ENCODE results near the gene GPR42. TPM values are rescaled to one million over a fixed set of nuclear protein-coding genes. Genes with fewer than 3 reads are reported as not detected.

Gene GPR42
- total RNA-seq, 6 experiments from 2014 or later: not detected

DNA sequence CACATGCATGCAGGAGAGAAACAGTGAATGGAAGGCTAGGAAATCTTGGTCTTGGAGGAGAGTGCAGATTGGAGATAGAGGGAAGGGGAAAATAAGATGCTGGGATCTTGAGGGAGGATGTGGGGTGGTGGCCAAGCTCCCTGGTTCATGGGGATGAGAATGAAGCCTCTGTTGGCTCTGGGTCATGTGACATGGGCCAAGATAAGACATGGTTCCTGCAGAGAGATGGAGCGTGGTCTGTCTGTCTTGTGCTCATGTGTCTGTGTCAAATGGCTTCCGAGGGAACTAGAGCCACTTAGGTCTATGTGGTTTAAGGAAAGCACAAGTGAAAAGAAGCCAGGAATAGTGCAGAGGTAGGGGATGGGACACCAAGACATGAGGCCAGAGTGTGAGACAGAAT, 46.4 kb downstream of the GPR42 start:
- no peak for DNase-seq
- no peak overlapping the region for H3K27ac Mint-ChIP-seq
- no peaks in the 10 kb centered on the region for H3K9me3 Mint-ChIP-seq
- peaks cover 45% of the 10 kb centered on the region for H3K27me3 Mint-ChIP-seq (ENCODE audit: insufficient read depth)
- no peaks in the 10 kb centered on the region for H3K36me3 Mint-ChIP-seq (ENCODE audit: low read depth)
- TF ChIP-seq, protein P1, sequence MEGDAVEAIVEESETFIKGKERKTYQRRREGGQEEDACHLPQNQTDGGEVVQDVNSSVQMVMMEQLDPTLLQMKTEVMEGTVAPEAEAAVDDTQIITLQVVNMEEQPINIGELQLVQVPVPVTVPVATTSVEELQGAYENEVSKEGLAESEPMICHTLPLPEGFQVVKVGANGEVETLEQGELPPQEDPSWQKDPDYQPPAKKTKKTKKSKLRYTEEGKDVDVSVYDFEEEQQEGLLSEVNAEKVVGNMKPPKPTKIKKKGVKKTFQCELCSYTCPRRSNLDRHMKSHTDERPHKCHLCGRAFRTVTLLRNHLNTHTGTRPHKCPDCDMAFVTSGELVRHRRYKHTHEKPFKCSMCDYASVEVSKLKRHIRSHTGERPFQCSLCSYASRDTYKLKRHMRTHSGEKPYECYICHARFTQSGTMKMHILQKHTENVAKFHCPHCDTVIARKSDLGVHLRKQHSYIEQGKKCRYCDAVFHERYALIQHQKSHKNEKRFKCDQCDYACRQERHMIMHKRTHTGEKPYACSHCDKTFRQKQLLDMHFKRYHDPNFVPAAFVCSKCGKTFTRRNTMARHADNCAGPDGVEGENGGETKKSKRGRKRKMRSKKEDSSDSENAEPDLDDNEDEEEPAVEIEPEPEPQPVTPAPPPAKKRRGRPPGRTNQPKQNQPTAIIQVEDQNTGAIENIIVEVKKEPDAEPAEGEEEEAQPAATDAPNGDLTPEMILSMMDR (IDR thresholded peaks at IDR 0.05): no peak
- H3K4me1 Mint-ChIP-seq (ENCODE audit: low read depth): no peaks in the 10 kb centered on the region
- no peak overlapping the region for H3K4me3 Mint-ChIP-seq

DNA sequence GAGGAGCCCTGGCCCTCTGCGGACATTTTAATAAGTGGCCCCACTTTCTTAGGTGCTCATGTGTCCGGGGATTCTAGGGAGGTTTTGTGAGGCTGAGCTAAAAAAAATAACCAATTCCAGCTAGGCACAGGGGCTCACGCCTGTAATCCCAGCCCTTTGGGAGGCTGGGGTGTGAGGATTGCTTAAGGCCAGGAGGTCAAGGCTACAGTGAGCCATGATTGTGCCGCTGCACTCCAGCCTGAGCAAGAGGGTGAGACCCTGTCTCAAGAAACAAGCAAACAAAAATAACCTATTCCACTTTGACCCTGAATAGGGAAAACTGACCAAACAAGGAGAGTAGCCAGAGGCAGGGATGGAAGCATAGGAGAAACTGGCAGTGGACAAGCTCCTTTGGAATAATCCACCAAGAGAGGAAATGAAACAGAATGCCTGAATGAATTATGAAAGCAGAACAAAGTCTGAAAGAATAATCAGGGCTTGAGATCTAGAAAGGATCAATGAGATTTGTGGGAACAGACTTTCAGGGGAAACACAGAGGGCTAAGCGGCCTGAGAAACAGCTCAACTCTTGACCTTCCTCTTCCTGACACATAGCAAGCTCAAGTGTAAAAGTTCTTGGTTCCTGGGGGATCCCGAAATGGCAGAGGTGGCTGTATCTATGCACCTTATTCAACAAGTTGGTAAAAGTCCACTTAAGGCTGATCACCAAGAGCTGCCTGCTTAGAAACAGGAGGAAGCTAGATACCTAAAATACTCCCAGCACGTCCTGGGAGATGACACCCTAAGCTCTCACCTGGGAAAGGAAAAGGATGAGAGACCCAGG, 47.1 kb downstream of the GPR42 start:
- DNase-seq: no peak
- TF ChIP-seq, protein P1 (IDR thresholded peaks at IDR 0.05): no peak
- Mint-ChIP-seq H3K36me3 (ENCODE audit: low read depth) (no peaks in the 10 kb centered on the region), H3K4me3 (no peak overlapping the region), H3K27me3 (ENCODE audit: insufficient read depth) (peaks cover 45% of the 10 kb centered on the region), H3K27ac (no peak overlapping the region), H3K9me3 (no peaks in the 10 kb centered on the region), H3K4me1 (ENCODE audit: low read depth) (no peaks in the 10 kb centered on the region)

DNA sequence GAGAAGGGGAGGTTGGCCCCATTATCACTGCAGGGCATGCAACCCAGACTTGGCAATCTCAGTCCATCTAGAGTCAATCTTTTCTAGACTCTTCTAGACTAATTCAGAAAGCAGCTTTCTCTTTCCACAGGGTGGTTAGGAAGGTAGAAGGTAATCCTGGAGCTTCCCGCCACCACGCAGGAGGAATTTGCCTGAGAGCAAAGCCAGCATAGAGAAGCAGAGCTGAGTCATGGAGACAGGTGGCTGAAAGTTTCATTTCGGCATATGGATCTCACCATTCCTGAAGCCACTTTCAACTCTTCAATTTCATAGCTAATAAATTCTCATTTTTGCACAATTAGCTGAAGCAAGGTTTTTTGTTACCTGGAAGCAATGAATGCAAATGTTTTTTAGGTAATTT, 48.2 kb downstream of the GPR42 start:
- Mint-ChIP-seq H3K4me3 (no peak overlapping the region), H3K9me3 (no peaks in the 10 kb centered on the region), H3K27ac (no peak overlapping the region), H3K27me3 (ENCODE audit: insufficient read depth) (peaks cover 37% of the 10 kb centered on the region), H3K4me1 (ENCODE audit: low read depth) (no peaks in the 10 kb centered on the region), H3K36me3 (ENCODE audit: low read depth) (no peaks in the 10 kb centered on the region)
- no peak for DNase-seq
- TF ChIP-seq, protein P1 (IDR thresholded peaks at IDR 0.05): no peak

DNA sequence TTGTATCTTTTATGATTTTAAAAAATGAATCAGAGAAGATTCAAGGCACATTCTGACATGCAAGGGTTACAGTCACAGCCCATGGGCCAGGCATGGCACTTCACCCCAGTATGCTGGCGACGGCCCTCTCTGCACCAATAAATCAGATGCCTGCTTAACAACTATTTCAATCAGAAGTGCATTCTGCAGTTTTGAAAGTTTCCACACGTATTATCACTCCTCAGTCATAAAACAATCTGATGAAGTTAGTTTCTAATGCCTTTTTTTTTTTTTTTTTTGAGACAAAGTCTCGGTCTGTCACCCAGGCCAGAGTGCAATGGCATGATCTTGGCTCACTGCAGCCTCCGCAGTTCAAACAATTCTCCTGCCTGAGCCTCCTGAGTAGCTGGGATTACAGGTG, 48.9 kb downstream of the GPR42 start:
- Mint-ChIP-seq H3K4me1 (ENCODE audit: low read depth) (no peaks in the 10 kb centered on the region), H3K27ac (no peak overlapping the region), H3K4me3 (no peak overlapping the region), H3K9me3 (no peaks in the 10 kb centered on the region), H3K36me3 (ENCODE audit: low read depth) (no peaks in the 10 kb centered on the region), H3K27me3 (ENCODE audit: insufficient read depth) (peaks cover 35% of the 10 kb centered on the region)
- TF ChIP-seq, protein P1 (IDR thresholded peaks at IDR 0.05): no peak
- DNase-seq: no peak

DNA sequence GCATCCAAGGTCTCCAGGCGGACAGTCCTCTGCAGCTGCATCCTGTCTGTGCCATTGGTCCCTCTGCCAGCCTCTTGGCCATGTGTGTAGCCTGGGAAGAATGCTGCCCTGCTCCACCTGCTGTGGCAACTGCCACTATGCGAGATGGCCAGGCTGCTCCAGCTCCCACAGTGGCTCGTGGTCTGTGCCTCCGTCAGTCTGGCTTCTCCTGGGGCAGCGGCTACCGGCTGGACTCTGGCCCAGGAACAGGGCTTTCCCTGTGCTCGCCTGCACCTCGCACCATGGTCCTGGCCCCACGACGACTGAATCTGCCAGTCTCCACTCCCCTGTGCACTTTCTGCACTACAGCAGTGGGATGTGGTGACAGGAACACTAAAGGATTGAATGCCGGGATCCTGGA, 50.5 kb downstream of the GPR42 start:
- H3K27me3 Mint-ChIP-seq (ENCODE audit: insufficient read depth): peaks cover 30% of the 10 kb centered on the region
- no peaks in the 10 kb centered on the region for H3K4me1 Mint-ChIP-seq (ENCODE audit: low read depth)
- no peaks in the 10 kb centered on the region for H3K9me3 Mint-ChIP-seq
- no peak for DNase-seq
- no peaks in the 10 kb centered on the region for H3K36me3 Mint-ChIP-seq (ENCODE audit: low read depth)
- no peak overlapping the region for H3K4me3 Mint-ChIP-seq
- TF ChIP-seq, protein P1 (IDR thresholded peaks at IDR 0.05): no peak
- no peak overlapping the region for H3K27ac Mint-ChIP-seq

Small RNA genes lying within 50 kb of the gene (microRNA-seq; reads per million reads assigned to microRNA genes)
- gene MIR5196: not detected

Other genes starting within 250 kb of the GPR42 start
- gene LGI4, start 236.0 kb upstream of the GPR42 start, total RNA-seq (2021; fragmentation: NEBNext Ultra II Directional; extraction: Animal tissue kit (Norgen Biotek cat#: 25700)): under 1 TPM in 5 of 6 experiments, not detected in 1; 0.08 to 0.17 (median 0.10) TPM
- 1 to 10 TPM in 4 of 6 experiments, under 1 TPM in 1, not detected in 1; 0.92 to 2.7 (median 2.1) TPM for gene FXYD1, start 232.2 kb upstream of the GPR42 start, total RNA-seq (2021; fragmentation: NEBNext Ultra II Directional; extraction: Animal tissue kit (Norgen Biotek cat#: 25700))
- gene FXYD7, start 227.8 kb upstream of the GPR42 start, total RNA-seq (2021; fragmentation: NEBNext Ultra II Directional; extraction: Animal tissue kit (Norgen Biotek cat#: 25700)): under 1 TPM in 3 of 6 experiments, not detected in 3; 0.32 to 0.87 (median 0.68) TPM
- 100 to 1,000 TPM; 317 to 417 (median 353) TPM for gene FXYD5, start 216.3 kb upstream of the GPR42 start, total RNA-seq (2021; fragmentation: NEBNext Ultra II Directional; extraction: Animal tissue kit (Norgen Biotek cat#: 25700))
- gene FAM187B, start 142.3 kb upstream of the GPR42 start, total RNA-seq (2021; fragmentation: NEBNext Ultra II Directional; extraction: Animal tissue kit (Norgen Biotek cat#: 25700)): not detected
- 1 to 10 TPM; 1.7 to 3.3 (median 2.3) TPM for gene LSR, start 122.1 kb upstream of the GPR42 start, total RNA-seq (2021; fragmentation: NEBNext Ultra II Directional; extraction: Animal tissue kit (Norgen Biotek cat#: 25700))
- gene USF2, start 102.1 kb upstream of the GPR42 start, total RNA-seq (2021; fragmentation: NEBNext Ultra II Directional; extraction: Animal tissue kit (Norgen Biotek cat#: 25700)): 10 to 100 TPM; 66.0 to 78.1 (median 71.4) TPM
- not detected for gene HAMP, start 88.5 kb upstream of the GPR42 start, total RNA-seq (2021; fragmentation: NEBNext Ultra II Directional; extraction: Animal tissue kit (Norgen Biotek cat#: 25700))
- gene MAG, start 78.9 kb upstream of the GPR42 start, total RNA-seq (2021; fragmentation: NEBNext Ultra II Directional; extraction: Animal tissue kit (Norgen Biotek cat#: 25700)): not detected
- gene CD22, start 41.9 kb upstream of the GPR42 start, total RNA-seq (2021; fragmentation: NEBNext Ultra II Directional; extraction: Animal tissue kit (Norgen Biotek cat#: 25700)): under 1 TPM in 4 of 6 experiments, not detected in 2; 0.24 to 0.59 (median 0.57) TPM
- gene FFAR1, start 23.2 kb upstream of the GPR42 start, total RNA-seq (2021; fragmentation: NEBNext Ultra II Directional; extraction: Animal tissue kit (Norgen Biotek cat#: 25700)): not detected
- gene FFAR3, start 12.6 kb upstream of the GPR42 start, total RNA-seq (2021; fragmentation: NEBNext Ultra II Directional; extraction: Animal tissue kit (Norgen Biotek cat#: 25700)): not detected
- not detected for gene FFAR2, start 77.2 kb downstream of the GPR42 start, total RNA-seq (2021; fragmentation: NEBNext Ultra II Directional; extraction: Animal tissue kit (Norgen Biotek cat#: 25700))
- not detected for gene KRTDAP, start 119.4 kb downstream of the GPR42 start, total RNA-seq (2021; fragmentation: NEBNext Ultra II Directional; extraction: Animal tissue kit (Norgen Biotek cat#: 25700))
- gene DMKN, start 142.6 kb downstream of the GPR42 start, total RNA-seq (2021; fragmentation: NEBNext Ultra II Directional; extraction: Animal tissue kit (Norgen Biotek cat#: 25700)): under 1 TPM in 3 of 6 experiments, not detected in 3; 0.27 to 0.75 (median 0.73) TPM
- 1 to 10 TPM; 1.6 to 3.3 (median 2.0) TPM for gene SBSN, start 157.2 kb downstream of the GPR42 start, total RNA-seq (2021; fragmentation: NEBNext Ultra II Directional; extraction: Animal tissue kit (Norgen Biotek cat#: 25700))
- gene GAPDHS, start 162.4 kb downstream of the GPR42 start, total RNA-seq (2021; fragmentation: NEBNext Ultra II Directional; extraction: Animal tissue kit (Norgen Biotek cat#: 25700)): not detected
- gene TMEM147, start 174.6 kb downstream of the GPR42 start, total RNA-seq (2021; fragmentation: NEBNext Ultra II Directional; extraction: Animal tissue kit (Norgen Biotek cat#: 25700)): 100 to 1,000 TPM; 104 to 130 (median 115) TPM
- gene ATP4A, start 192.6 kb downstream of the GPR42 start, total RNA-seq (2021; fragmentation: NEBNext Ultra II Directional; extraction: Animal tissue kit (Norgen Biotek cat#: 25700)): not detected
- not detected for gene PMIS2, start 215.1 kb downstream of the GPR42 start, total RNA-seq (2021; fragmentation: NEBNext Ultra II Directional; extraction: Animal tissue kit (Norgen Biotek cat#: 25700))
- gene HAUS5, start 241.7 kb downstream of the GPR42 start, total RNA-seq (2021; fragmentation: NEBNext Ultra II Directional; extraction: Animal tissue kit (Norgen Biotek cat#: 25700)): 10 to 100 TPM in 5 of 6 experiments, 1 to 10 TPM in 1; 6.6 to 13.9 (median 12.2) TPM

Data from HFFc6 (cell line).